Pulmonary artery endothelial cell (primary cell): ENCODE results near the gene SPACA7. TPM values are rescaled to one million over a fixed set of nuclear protein-coding genes. Genes with fewer than 3 reads are reported as not detected.

Experiments
- DNase-seq: peaks from one replicate; pipeline ENCODE4 v3.0.0-alpha.2; 2011; ENCODE audit warnings: low read depth, low spot score
- total RNA-seq: library from RNA; depleted of rRNA; stranded (reverse); fragments of >200 nt; gene quantifications from 2 replicates; pipeline ENCODE4 v1.2.3, GENCODE V29; 2014

SPACA7 gene
- total RNA-seq, 1 donor from 2014 or later, result not detected

DNA sequence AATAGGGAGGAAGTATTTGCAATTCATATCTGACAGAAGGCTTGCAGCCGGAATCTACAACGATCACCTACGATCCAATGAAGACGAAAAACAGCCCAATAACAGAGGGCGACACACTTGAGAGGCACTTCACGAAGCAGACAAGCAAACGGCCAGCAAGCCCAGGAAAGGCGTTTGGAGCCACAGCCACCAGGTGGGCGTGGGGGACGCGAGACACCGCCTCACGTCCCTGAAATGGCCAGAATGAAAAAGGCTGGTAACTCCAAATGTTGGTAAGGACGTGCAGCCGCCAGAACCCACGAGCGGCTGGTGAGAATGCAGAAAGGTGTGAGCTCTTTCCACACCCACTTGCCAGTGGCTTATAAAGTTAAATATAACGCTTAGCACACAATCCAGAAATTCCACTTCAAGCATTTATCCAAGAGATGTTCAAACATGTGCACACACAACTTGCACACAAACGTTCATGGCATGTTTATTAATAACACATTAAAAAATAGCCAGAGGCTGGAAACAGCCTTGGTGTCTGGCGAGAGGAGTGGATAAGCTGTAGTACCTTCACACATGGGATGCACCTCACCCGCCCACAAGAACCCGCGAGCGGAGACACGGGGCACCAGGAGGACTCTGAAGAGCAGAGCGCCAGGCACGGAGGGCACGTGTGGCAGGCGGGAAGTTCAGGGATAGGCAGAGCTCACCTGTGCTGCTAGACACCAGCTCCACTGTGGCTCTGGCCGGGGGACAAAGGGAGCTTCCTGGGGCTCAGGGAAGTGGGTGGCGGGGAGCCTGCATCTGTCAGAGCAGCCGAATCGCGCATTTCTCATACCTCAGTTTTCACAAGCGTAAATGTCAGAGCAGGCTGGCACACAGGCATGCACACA lies 89.3 kb downstream of the SPACA7 start:
- DNase-seq, result no peak

DNA sequence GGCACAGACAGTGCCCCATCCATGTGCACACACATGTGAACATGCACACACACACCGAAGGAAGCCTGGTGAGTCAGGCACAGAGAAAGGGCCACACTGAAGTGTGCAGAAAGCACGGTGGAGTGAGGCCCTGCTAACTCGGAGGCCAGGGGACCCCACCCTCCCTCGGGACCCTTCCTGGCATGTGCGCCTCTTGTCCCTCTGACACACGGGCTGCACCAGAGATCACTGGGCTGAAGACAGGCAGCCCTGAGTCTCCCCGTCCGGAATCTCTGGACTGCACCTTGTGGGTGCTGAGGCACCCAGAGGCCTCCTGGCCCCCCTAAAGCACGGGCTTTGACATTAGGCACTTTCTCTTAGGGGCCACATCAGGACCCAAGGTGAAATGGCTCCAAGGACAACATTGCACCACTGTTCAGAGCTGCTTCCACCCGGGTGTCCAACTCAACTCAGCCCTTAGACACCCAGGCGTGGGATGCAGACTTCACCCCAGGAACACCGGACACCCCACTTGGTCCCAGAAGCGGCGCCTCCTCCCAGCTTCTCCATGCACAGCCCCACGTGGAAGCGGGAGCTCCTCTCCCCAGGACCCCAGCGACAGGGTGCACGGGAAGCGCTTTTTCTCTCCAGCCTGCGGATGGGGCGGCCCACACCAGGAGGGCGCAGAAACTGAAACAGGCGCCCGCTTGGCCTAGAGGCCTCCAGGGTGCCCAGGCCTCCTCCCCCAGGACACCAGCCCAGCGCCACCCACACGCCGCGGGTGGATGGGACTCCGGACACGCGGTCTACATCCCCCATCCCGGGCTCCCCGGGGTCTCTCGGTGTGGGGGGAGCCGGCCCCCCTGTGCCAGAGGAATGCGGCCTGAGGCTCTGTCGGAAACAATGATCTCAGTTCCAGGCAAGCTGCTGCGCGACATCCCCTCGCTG lies 90.2 kb downstream of the SPACA7 start:
- no peak for DNase-seq

DNA sequence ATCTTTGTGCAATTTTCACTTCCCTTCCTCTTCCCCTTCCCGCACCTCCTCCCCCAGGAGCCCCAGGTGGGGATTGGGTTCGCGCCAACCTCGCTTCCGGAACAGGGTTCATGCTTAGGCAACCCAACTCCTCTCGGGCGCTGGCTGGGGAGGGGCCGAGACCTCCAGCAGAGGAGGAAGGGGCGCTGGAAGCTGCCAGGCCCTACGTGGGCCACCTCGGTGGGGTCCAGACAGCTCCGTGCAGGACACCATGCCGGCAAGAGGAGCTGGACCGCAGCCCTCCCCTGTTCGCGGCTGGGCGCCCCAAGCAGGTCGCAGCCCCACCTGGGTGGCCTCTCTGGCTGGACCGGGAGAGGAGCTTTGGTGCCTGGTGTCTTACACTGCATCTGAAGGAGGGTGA lies 91.1 kb downstream of the SPACA7 start:
- no peak for DNase-seq

DNA sequence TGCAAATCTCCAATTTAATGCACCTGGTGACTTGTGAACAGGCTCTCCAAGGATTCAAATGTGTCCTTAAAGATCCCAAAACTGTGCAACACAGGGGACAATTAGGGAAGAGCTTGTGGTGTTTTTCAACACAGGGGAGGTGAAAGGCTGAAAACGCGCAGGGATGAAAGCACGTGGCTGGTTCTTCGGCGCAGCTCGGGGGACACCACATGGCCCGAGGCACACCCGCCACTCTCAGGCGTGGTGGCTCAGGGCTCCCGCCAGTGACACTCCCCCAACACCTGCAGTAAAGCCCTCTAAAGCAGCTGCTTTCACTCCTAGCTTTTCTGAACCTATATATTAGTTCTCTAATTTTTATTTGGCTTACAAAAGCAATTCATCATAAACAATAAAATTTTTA lies 91.9 kb downstream of the SPACA7 start:
- DNase-seq, result no peak

DNA sequence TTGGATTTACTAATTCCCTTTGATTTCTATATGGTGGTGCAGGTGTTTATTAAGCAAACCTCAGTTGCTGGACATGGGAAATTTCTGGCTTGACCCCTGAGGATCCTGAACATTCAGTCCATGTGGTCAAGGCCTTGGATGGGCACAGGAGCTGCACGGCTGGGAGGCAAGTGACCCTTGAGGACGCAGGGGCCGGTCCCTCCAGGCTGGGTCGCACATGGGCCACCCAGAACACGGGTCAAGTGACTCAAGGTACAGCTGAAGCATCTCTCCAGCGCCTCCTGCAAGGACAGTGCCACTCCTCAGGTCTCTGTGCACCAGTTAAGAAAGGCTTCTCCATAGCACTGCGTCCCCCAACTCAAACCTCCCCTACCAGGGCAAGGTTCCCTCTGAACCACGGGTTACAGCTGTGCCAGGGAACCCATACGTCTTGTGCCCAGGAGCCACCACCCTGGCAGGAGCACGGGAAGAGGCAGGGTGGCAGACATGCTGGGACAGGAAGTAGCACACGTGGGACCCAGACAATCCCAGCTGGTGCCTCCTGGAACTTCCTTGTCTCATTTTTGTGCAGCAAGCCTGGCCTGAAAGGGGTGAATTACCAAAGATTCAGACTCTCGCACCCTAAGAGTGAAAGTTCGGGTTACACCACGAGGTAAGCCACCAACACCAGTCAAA lies 93.1 kb downstream of the SPACA7 start:
- no peak for DNase-seq

DNA sequence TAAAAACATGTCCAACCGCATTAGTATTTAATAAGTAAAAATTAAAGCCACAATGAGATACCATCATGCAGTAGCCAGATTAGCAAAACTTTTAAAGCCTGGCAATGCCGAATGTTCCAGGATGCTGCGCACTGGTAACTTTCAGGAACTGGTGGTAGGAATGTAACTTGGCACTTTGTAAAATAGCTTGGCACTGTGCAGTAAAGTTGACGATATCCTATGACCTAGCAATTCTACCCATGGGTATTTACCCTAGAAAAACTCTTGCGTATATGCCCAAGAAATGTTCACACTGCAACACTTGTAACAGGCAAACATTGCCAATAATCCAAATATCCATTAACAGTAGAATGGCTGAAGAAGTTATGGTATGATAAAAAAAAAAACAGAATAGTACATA lies 97.7 kb downstream of the SPACA7 start:
- DNase-seq, result no peak

DNA sequence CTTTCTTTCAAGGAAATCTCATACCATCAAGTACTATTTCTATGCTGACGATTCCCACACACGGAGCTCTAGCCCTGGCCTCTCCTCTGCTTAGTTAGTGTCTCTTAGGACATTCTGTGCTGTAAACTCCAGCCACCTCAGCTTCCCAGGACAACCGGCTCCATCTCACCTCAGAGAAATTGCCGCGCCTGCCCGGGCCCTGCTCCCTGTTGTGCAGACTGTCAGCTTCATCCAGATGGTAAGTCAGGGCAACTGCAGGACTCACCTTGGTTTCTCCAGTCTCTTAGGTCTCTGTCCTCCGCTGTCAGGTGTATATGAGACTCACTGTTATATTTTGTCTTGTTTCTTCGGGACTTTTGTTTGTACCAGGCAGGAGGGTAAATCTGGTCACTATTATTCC lies 98.7 kb downstream of the SPACA7 start:
- DNase-seq, result no peak

DNA sequence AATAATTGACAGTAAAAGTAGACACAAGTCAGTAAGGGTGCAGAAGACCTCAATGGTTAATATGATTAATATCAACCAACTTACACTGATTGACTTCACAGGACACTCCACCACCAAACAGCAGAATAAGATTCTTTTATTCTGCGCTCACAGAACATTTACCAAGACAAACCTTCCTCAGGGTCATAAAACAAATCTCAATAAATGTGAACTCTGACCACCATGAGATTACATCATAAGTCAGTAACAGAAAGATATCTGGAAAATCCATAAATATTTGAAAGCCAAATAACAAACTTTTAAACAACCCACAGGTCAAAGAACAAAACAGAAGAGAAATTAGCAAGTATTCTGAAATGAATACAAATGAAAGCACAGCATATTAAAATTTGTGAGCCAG lies 99.7 kb downstream of the SPACA7 start:
- DNase-seq, result no peak

DNA sequence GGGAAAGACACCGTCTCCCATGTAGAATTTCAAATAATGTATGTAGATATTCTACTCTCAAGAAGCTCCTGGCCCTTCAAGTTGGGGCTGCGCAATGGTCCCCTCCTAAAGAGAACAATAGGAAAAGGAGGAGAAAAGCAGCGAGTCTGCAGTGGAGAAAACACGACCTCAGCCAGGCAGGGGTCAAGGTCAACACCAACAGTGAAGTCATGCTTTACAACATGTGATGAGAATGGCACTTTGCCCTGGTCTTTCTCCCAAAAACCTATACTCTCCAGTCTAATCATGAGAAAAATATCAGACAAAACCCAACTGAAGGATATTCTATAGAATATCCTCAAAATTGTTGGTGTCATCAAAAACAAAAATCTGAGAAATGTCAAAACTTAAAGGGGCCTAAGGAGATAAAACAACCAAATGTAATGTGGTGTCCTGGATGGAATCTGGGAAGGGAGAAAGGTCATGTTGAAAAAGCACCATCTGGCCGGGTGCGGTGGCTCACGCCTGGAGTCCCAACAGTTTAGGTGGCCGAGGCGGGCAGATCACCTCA lies 101.0 kb downstream of the SPACA7 start:
- no peak for DNase-seq

DNA sequence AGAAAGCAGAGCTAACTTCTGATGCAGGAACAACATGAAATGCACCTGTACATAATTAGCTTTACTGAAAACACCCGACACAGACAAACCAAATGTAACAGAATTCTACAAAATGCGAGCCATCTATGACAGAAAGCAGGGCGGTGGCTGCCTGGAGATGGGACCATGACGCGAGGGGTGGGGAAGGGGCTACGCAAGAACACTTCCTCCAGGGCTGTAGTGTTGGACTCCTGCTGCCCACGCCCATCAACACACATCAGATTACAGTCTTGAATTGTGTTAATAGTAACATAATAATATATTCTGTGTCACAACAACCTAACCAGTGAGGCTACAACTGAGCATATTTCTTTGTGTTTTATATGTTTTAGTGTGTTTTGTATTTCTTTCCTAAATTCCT lies 103.2 kb downstream of the SPACA7 start:
- DNase-seq, result no peak

DNA sequence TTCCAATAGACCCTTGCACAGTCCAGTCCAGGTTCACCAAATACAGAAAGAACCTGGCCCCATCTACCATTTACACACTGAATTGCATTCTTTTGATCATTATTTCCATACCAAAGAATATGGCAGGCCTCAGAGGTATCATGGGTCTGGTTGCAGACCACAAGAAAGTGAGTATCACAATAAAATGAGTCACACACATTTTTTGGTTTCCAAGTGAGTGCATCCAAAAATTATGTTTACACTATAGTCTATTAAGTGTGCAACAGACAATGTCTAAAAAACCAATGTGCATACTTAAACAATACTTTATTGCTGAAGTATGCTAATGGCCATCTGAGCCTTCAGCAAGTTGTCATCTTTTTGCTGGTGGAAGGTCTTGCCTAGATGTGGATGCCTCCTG lies 105.3 kb downstream of the SPACA7 start:
- DNase-seq, result no peak

DNA sequence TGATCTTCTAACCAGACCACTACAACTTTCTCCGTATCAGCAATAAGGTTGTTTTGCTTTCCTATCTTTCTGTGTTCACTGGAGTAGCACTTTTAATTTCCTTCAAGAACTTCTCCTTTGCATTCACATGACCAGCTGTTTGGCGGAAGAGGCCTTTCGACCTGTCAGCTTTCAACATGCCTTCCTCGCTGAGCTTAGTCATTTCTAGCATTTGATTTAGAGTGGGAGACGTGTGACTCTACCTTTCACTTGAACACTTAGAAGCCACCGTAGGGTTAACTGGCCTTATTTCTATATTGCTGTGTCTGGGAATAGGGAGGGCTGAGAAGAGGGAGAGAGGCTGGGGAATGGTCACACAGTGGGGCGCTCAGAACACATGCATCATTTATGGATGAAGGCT lies 107.1 kb downstream of the SPACA7 start:
- DNase-seq, result no peak

Other genes with a start within 250 kb of the SPACA7 start
- gene TUBGCP3, start 211.8 kb downstream of the SPACA7 start, total RNA-seq, result 22.4 and 26.1 TPM in 2 replicates